ENCODE data around the gene MRGPRE. TPM values are rescaled to one million over a fixed set of nuclear protein-coding genes. Genes with fewer than 3 reads are reported as not detected.

The MRGPRE gene
- total RNA-seq, 6 experiments from 2014 or later: not detected

- no peaks in the 10 kb centered on the region for H3K4me1 Mint-ChIP-seq (ENCODE audit: low read depth)
- no peak for DNase-seq
- no peaks in the 10 kb centered on the region for H3K9me3 Mint-ChIP-seq
- no peak for TF ChIP-seq CTCF (IDR thresholded peaks at IDR 0.05)
- H3K27ac Mint-ChIP-seq: no peak overlapping the region
- H3K27me3 Mint-ChIP-seq (ENCODE audit: insufficient read depth): peaks cover 39% of the 10 kb centered on the region
- no peak overlapping the region for H3K4me3 Mint-ChIP-seq
- no peaks in the 10 kb centered on the region for H3K36me3 Mint-ChIP-seq (ENCODE audit: low read depth)
These were observed 28.8 kb downstream of the MRGPRE start for GRCh38 chr11:3203221-3204043.

GRCh38 chr11:3202759-3203158 lies 29.5 kb downstream of the MRGPRE start:
- Mint-ChIP-seq H3K27me3 (ENCODE audit: insufficient read depth) (peaks cover 34% of the 10 kb centered on the region), H3K36me3 (ENCODE audit: low read depth) (no peaks in the 10 kb centered on the region), H3K4me3 (no peak overlapping the region), H3K4me1 (ENCODE audit: low read depth) (no peaks in the 10 kb centered on the region), H3K27ac (no peak overlapping the region), H3K9me3 (no peaks in the 10 kb centered on the region)
- DNase-seq: no peak
- no peak for TF ChIP-seq CTCF (IDR thresholded peaks at IDR 0.05)

GRCh38 chr11:3202305-3202704 lies 29.9 kb downstream of the MRGPRE start:
- H3K27ac Mint-ChIP-seq: no peak overlapping the region
- DNase-seq: no peak
- H3K4me1 Mint-ChIP-seq (ENCODE audit: low read depth): no peaks in the 10 kb centered on the region
- TF ChIP-seq CTCF (IDR thresholded peaks at IDR 0.05): no peak
- no peaks in the 10 kb centered on the region for H3K9me3 Mint-ChIP-seq
- peaks cover 32% of the 10 kb centered on the region for H3K27me3 Mint-ChIP-seq (ENCODE audit: insufficient read depth)
- H3K36me3 Mint-ChIP-seq (ENCODE audit: low read depth): no peaks in the 10 kb centered on the region
- H3K4me3 Mint-ChIP-seq: no peak overlapping the region

GRCh38 chr11:3201677-3202181 lies 30.5 kb downstream of the MRGPRE start:
- TF ChIP-seq CTCF (IDR thresholded peaks at IDR 0.05): no peak

GRCh38 chr11:3201112-3201581 lies 31.1 kb downstream of the MRGPRE start:
- H3K4me1 Mint-ChIP-seq (ENCODE audit: low read depth): no peaks in the 10 kb centered on the region
- no peaks in the 10 kb centered on the region for H3K9me3 Mint-ChIP-seq
- DNase-seq: no peak
- no peak for TF ChIP-seq CTCF (IDR thresholded peaks at IDR 0.05)
- no peak overlapping the region for H3K4me3 Mint-ChIP-seq
- no peaks in the 10 kb centered on the region for H3K36me3 Mint-ChIP-seq (ENCODE audit: low read depth)
- H3K27me3 Mint-ChIP-seq (ENCODE audit: insufficient read depth): peaks cover 34% of the 10 kb centered on the region
- no peak overlapping the region for H3K27ac Mint-ChIP-seq

More at GRCh38 chr11:3201677-3202181, 30.5 kb downstream of the MRGPRE start:
- DNase-seq: no peak
- no peak overlapping the region for H3K4me3 Mint-ChIP-seq
- no peaks in the 10 kb centered on the region for H3K4me1 Mint-ChIP-seq (ENCODE audit: low read depth)
- H3K27ac Mint-ChIP-seq: no peak overlapping the region
- H3K27me3 Mint-ChIP-seq (ENCODE audit: insufficient read depth): peaks cover 32% of the 10 kb centered on the region
- H3K36me3 Mint-ChIP-seq (ENCODE audit: low read depth): no peaks in the 10 kb centered on the region
- H3K9me3 Mint-ChIP-seq: no peaks in the 10 kb centered on the region
